HEK293 (cell line): ENCODE measurements around the gene COQ4.

Experiments
- CTCF ChIP-seq: fragments of 450-650 bp; formaldehyde crosslinking; IDR thresholded peaks from 2 replicates; pipeline ENCODE4 v1.5.1; 2016; ENCODE audit warnings: missing biosample characterization, missing genetic modification characterization
- HIC1 ChIP-seq: fragments of 450-650 bp; formaldehyde crosslinking; IDR thresholded peaks from 2 replicates; pipeline ENCODE4 v1.5.1; 2016; ENCODE audit warnings: missing biosample characterization, missing genetic modification characterization
- PBX3 ChIP-seq: sonication (generic); formaldehyde crosslinking; IDR thresholded peaks from 2 replicates; pipeline ENCODE4 v1.8.1; 2022; ENCODE audit warnings: mild to moderate bottlenecking, moderate library complexity, missing genetic modification reagents
- ZBTB7A ChIP-seq: fragments of 450-650 bp; formaldehyde crosslinking; IDR thresholded peaks from 2 replicates; pipeline ENCODE4 v1.5.1; 2016; ENCODE audit warnings: low read depth, missing biosample characterization, missing genetic modification characterization
- ZNF155 ChIP-seq: fragments of 450-650 bp; formaldehyde crosslinking; IDR thresholded peaks from 2 replicates; pipeline ENCODE4 v1.5.1; 2016; ENCODE audit warnings: missing biosample characterization, missing genetic modification characterization
- ZNF211 ChIP-seq: fragments of 450-650 bp; formaldehyde crosslinking; IDR thresholded peaks from 2 replicates; pipeline ENCODE4 v1.5.1; 2016; ENCODE audit warnings: low read depth, missing biosample characterization, missing genetic modification characterization
- ZNF26 ChIP-seq: fragments of 450-650 bp; formaldehyde crosslinking; IDR thresholded peaks from 2 replicates; pipeline ENCODE4 v1.5.1; 2016; ENCODE audit warnings: missing biosample characterization, missing genetic modification characterization
- ZNF274 ChIP-seq, 2 experiments: fragments of 200-500 bp in 1 of 2; fragments of 450-650 bp in 1 of 2; sonication (Bioruptor generic) in 1 of 2; formaldehyde crosslinking in 1 of 2; IDR thresholded peaks; 2 replicates each; pipeline versions ENCODE4 v1.5.1 to v1.6.1; 2014 to 2016; ENCODE audit warnings: borderline replicate concordance in 1 of 2, inconsistent platforms in 1 of 2, low read length in 1 of 2, missing biosample characterization in 1 of 2, missing genetic modification characterization in 1 of 2
- ZNF473 ChIP-seq: fragments of 450-650 bp; formaldehyde crosslinking; IDR thresholded peaks from 2 replicates; pipeline ENCODE4 v1.5.1; 2017; ENCODE audit warnings: missing biosample characterization, missing genetic modification characterization
- ZNF76 ChIP-seq: fragments of 450-650 bp; formaldehyde crosslinking; IDR thresholded peaks from 2 replicates; pipeline ENCODE4; 2016; ENCODE audit warnings: low read depth, missing biosample characterization, missing genetic modification characterization, borderline replicate concordance
- ZNF843 ChIP-seq: fragments of 450-650 bp; formaldehyde crosslinking; IDR thresholded peaks from 2 replicates; pipeline ENCODE4 v1.5.1; 2016; ENCODE audit warnings: missing biosample characterization, missing genetic modification characterization
- ZSCAN5A ChIP-seq: fragments of 450-650 bp; formaldehyde crosslinking; IDR thresholded peaks from 2 replicates; pipeline ENCODE4 v1.5.1; 2016; ENCODE audit warnings: missing biosample characterization, missing genetic modification characterization

- TF ChIP-seq ZNF26 (no peak), CTCF (tag by site-specific recombination) (no peak), ZNF76 (no peak), ZNF473 (tag by site-specific recombination) (no peak), ZNF843 (tag by site-specific recombination) (no peak), ZNF211 (tag by site-specific recombination) (no peak), ZNF155 (tag by site-specific recombination) (no peak), ZSCAN5A (tag by site-specific recombination) (no peak), PBX3 (no peak), ZBTB7A (no peak), HIC1 (no peak), ZNF274 (IDR thresholded peaks at IDR 0.05; ENCODE audit: low read length) (no peak), ZNF274 (tag by site-specific recombination; IDR thresholded peaks at IDR 0.05; ENCODE audit: borderline replicate concordance) (no peak)
These were observed 35.5 kb downstream of the COQ4 start for GRCh38 chr9:128358090-128358489.
